HG03354 (cell line): ENCODE measurements around the gene ADORA1.

Experiments used
- ATAC-seq: cut with Tn5 transposase; IDR thresholded peaks from one replicate; pipeline ENCODE4 v1.9.1; 2021; ENCODE audit warnings: mild to moderate bottlenecking; ENCODE audit not compliant: unreplicated experiment, poor library complexity, severe bottlenecking

Gene ADORA1

GRCh38 chr1:203199481-203199815, 71.9 kb downstream of the ADORA1 start:
- no peak for ATAC-seq

- no peak for ATAC-seq
Observed at GRCh38 chr1:203199816-203200571, 72.5 kb downstream of the ADORA1 start.

GRCh38 chr1:203200916-203201315, 73.4 kb downstream of the ADORA1 start:
- no peak for ATAC-seq

- no peak for ATAC-seq
Observed at GRCh38 chr1:203201516-203202205, 74.1 kb downstream of the ADORA1 start.

- no peak for ATAC-seq
Observed at GRCh38 chr1:203202431-203203245, 75.1 kb downstream of the ADORA1 start.

GRCh38 chr1:203204756-203205155, 77.2 kb downstream of the ADORA1 start:
- no peak for ATAC-seq

- no peak for ATAC-seq
Observed at GRCh38 chr1:203206129-203206687, 78.7 kb downstream of the ADORA1 start.

GRCh38 chr1:203207751-203208150, 80.2 kb downstream of the ADORA1 start:
- ATAC-seq: no peak

- no peak for ATAC-seq
Observed at GRCh38 chr1:203208181-203208580, 80.7 kb downstream of the ADORA1 start.

GRCh38 chr1:203210350-203210749, 82.8 kb downstream of the ADORA1 start:
- ATAC-seq: no peak

- no peak for ATAC-seq
Observed at GRCh38 chr1:203210988-203211387, 83.5 kb downstream of the ADORA1 start.

- ATAC-seq: no peak
Observed at GRCh38 chr1:203211812-203212211, 84.3 kb downstream of the ADORA1 start.

- ATAC-seq: no peak
Observed at GRCh38 chr1:203213126-203213525, 85.6 kb downstream of the ADORA1 start.

GRCh38 chr1:203214871-203215270, 87.3 kb downstream of the ADORA1 start:
- no peak for ATAC-seq

- ATAC-seq: no peak
Observed at GRCh38 chr1:203215573-203215972, 88.0 kb downstream of the ADORA1 start.

GRCh38 chr1:203216274-203217138, 89.0 kb downstream of the ADORA1 start:
- ATAC-seq: no peak
